A673 (cell line): ENCODE measurements around the gene SUSD4.

Source experiments
- EZH2 ChIP-seq: fragments of 200-600 bp; sonication (generic); IDR thresholded peaks from 2 replicates; pipeline ENCODE4 v1.6.1; 2017; ENCODE audit warnings: borderline replicate concordance, low read depth, mild to moderate bottlenecking, mixed read lengths, antibody characterized with exemption, low read length; ENCODE audit not compliant: poor library complexity, severe bottlenecking
- TF ChIP-seq, protein P1 (sequence below): fragments of 300-800, 200-600 bp; sonication (generic); conservative IDR thresholded peaks from 2 replicates; pipeline ENCODE4 v1.5.1; 2017; ENCODE audit warnings: low read depth, mild to moderate bottlenecking, antibody characterized with exemption, low read length, moderate library complexity, mixed read lengths

- TF ChIP-seq, protein P1, sequence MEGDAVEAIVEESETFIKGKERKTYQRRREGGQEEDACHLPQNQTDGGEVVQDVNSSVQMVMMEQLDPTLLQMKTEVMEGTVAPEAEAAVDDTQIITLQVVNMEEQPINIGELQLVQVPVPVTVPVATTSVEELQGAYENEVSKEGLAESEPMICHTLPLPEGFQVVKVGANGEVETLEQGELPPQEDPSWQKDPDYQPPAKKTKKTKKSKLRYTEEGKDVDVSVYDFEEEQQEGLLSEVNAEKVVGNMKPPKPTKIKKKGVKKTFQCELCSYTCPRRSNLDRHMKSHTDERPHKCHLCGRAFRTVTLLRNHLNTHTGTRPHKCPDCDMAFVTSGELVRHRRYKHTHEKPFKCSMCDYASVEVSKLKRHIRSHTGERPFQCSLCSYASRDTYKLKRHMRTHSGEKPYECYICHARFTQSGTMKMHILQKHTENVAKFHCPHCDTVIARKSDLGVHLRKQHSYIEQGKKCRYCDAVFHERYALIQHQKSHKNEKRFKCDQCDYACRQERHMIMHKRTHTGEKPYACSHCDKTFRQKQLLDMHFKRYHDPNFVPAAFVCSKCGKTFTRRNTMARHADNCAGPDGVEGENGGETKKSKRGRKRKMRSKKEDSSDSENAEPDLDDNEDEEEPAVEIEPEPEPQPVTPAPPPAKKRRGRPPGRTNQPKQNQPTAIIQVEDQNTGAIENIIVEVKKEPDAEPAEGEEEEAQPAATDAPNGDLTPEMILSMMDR, result no peak
- no peak for TF ChIP-seq EZH2
These were observed 38.8 kb upstream of the SUSD4 start for GRCh38 chr1:223402790-223403142.
